HG03103 (cell line): ENCODE data around the gene SESN2.

Source experiments
- ATAC-seq: cut with Tn5 transposase; IDR thresholded peaks from one replicate; pipeline ENCODE4 v1.9.1; 2021; ENCODE audit warnings: low read depth; ENCODE audit not compliant: unreplicated experiment

SESN2 gene, protein sequence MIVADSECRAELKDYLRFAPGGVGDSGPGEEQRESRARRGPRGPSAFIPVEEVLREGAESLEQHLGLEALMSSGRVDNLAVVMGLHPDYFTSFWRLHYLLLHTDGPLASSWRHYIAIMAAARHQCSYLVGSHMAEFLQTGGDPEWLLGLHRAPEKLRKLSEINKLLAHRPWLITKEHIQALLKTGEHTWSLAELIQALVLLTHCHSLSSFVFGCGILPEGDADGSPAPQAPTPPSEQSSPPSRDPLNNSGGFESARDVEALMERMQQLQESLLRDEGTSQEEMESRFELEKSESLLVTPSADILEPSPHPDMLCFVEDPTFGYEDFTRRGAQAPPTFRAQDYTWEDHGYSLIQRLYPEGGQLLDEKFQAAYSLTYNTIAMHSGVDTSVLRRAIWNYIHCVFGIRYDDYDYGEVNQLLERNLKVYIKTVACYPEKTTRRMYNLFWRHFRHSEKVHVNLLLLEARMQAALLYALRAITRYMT

DNA sequence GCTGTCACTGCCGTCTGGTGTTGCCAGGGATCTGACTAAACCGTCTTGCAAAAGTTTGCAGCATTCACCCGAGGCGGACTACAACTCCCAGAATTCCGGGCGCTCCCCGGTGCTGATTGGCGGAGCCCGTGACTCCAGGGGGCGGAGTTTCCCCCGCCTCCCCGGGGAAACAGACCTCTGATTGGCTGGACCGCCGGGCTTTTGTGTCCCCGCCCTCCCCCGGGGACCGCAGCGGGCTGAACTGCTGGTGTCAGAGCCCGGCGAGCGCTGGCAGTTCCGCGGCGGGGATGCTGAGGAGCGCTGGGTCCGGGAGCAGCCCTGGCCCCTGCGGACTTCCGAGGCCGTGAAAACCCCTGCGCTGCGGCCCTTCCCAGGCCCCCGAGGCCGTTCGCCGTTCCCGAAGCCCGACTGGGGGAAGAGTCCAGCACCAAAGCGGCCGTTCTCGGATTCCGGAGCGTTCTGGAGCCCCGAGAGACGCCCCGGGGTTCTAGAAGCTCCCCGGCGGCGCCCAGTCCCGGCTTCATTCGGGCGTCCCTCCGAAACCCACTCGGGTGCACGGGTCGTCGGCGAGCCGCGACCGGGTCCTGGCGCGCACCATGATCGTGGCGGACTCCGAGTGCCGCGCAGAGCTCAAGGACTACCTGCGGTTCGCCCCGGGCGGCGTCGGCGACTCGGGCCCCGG lies at the start of gene SESN2:
Gene SESN2 (plus strand): TSS at position 267 of the 682 bp plus-strand sequence. CDS start 330 bp downstream, at position 597.
- peak; percentile 89 for ATAC-seq

DNA sequence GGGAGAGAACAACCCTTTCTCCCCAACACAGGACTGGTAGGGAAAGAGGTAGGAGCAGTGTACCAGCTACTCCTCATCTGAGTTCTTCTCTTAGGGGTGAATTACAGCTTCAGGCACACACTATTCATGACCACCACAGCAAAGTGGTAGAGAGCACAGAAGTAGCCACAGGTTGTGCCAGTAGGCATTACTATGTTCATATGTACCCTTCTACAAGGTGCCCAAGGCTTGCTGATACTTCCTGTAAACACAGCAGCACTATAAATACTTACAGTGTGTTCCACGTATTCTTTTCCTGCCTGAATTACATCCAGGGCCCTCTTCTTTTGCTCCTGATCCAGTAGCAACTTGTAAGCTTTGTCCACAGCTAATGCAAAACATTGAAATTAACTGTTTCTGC lies 49.6 kb upstream of the SESN2 start:
- no peak for ATAC-seq

DNA sequence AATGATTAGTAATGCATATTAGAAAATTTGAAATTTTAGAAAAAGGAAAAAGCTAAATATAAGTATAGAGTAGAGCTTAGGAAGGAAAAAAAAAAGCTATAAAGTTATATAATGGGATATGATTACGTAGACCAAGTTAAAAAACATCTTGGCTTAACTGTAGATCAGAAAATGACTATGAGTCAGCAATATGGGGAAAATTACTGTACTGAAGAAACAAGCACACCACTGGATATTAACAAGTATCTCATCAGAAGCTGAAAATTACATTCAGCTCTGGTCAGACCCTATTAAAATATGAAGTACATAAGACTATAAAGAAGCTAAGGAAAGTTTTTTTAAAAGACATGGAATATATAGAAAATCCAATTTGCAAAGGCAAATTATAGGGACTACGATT lies 46.0 kb upstream of the SESN2 start:
- ATAC-seq, result no peak

DNA sequence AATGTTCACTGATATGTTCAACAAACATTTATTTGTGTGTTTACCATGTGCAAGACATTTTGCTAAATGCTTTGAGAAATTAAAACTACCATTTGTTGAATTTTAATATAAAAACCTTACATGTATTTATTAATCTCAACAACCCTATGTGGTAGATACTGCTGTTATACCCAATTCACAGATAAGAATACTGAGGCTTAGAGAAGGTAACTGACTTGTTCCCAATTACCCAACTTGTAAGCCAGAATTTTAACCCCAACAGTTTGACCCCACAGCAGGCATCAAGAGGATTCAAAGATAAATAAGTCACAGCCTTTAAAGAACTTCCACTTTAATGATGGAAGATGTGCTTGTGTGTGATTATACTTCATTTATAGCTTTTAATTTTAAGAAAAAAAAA lies 30.2 kb upstream of the SESN2 start:
- no peak for ATAC-seq

DNA sequence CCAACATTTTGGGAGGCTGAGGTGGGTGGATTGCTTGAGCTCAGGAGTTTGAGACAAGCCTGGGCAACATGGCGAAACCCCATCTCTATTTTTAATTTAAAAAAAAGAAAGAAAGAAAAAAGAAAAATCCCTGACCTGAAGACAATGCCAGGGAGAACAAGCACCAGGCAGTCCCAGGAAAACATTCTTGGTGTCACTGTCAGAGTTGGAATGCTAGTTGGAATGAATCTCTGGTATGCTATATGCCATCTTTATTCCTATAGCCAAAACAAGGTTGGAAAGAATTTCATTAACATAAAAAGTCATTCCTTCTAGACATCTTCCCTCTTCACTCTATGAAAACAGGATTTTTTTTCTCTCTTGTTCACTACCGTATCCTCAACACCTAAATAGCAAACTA lies 29.3 kb upstream of the SESN2 start:
- ATAC-seq, result no peak

DNA sequence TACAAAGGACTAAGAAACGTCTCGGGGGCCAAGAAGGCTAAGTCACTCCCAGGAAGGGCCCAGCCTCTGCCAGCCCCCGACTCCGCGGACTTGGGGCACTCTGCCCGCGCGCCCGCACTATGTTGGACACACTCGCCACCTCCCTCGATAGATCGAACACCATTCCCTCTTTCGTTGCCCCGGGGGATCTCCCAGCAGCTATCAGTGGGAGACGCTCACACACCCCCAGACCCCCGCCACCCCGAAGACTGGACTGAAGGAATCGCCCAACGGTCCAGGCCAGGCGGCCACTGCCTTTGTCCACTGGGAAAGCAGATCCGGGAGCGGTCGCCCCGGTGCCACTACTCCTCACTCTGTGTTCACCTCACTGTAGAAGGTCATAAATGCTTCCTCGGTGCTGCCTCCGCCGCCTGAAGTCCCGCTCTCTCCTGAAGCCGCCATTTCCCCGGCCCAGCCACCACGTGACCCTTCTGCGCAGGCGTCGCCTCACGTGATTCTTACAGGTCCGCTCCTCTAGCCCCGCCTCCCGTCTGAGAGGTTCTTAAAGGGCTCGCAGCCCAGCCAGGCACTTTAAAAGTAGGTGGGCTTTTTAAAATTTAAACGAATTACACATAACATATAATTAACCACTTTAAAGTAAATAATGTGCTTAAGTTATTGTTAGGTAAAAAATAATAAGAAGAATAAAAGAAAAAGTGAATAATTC lies 26.6 kb upstream of the SESN2 start, which contains the start of gene DNAJC8:
Gene DNAJC8 (minus strand): TSS at position 472 of the 706 bp plus-strand sequence. CDS start 31 bp downstream, at position 441.
- ATAC-seq, result peak; percentile 57

DNA sequence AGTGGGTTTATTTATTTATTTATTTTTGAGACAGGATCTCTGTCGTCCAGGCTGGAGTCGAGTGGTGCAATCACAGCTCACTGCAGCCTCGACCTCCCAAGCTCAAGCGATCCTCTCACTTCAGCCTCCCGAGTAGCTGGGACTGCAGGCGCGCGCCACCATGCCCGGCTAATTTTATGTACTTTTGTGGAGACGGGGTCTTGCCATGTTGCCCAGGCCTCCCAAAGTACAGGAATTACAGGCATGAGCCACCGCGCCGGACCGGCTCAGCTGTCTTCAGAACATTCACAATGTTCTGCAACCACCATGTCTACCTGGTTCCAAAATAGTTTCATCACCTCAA lies 26.1 kb upstream of the SESN2 start:
- ATAC-seq, result no peak

DNA sequence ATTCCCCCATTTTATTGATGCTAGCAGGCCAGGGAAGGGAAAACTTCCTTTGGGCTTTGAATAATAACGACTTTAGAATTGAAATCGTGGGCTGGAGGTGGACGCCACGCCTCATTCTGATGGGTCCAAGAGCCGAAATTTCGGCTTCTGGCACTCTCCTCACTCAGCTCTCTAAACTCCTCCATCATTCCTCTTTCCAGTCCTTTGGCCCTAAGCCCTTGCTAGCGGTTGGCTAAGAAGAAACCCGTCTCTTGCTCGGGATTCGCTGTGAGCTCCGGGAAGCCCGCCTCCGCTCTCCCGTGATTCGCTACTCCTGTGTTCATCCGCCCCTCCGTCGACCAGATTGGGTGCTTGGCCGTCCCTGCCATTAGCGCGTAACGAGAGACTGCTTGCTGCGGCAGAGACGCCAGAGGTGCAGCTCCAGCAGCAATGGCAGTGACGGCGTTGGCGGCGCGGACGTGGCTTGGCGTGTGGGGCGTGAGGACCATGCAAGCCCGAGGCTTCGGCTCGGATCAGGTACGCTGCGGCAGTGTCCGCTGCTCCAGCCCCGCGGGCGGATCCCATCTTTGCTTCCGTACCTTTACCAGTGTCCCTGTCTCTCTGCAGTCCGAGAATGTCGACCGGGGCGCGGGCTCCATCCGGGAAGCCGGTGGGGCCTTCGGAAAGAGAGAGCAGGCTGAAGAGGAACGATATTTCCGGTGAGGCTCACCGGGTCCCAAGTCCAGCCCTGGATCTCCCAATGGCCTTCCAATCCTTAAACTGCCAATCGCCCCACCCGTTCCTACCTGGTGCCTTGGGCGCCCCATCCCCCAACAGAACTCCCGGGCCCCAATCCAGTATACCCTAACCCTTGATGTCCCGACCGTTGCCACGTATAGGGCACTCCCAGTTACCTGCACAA lies 23.3 kb upstream of the SESN2 start, which contains the start of gene ATP5IF1:
Gene ATP5IF1 (plus strand): TSS at position 370 of the 901 bp plus-strand sequence. CDS start 60 bp downstream, at position 430.
- ATAC-seq, result peak; percentile 75

DNA sequence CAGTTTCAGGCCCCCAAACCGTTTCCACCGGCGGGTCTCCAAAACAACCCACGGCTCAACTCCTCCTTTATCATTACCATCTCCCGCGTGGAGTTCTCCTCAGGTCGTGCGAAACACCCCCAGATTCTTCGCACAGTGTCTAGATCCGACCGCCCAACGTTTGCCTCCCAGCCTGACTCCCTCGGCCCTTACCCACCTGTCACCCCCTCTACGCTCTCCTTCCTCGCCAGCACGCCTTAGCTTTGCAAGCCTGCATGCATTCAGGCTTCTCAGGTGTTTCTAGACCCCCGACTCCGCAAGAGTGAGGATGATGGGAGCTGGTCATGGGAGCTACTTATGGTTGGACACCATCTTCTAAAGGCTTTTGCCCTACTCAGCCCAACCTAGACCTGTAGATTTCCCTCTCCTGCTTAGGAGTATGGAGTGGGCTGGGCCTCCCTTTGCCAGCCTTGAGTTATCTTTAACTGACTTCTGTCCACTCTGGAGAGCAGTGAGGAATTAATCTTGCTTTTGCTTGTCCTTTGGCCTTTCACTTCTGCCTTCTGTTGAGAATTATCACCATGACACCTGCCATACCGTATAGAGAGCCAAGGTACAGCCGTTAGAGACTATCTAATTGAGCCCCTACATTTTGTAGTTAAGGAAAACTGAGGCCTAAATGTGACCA lies 22.5 kb upstream of the SESN2 start:
- no peak for ATAC-seq

DNA sequence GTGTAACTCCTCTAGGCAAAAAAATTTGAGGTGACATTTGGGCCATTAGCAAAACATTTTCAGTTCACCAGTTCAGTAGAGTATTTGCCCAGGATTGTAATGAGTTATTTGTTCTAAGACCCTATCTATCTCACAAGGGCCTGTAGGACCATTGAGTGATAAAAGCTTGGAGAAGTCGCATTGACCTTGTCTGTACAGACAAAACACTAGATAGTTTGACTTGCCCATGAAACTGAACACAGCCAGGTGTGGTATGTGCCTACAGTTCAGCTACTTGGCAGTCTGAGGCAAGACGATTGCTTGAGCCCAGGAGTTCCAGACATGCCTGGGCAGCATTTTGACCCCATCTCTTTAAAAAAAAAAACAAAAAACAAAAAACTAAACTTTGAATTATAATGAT lies 20.3 kb upstream of the SESN2 start:
- no peak for ATAC-seq

DNA sequence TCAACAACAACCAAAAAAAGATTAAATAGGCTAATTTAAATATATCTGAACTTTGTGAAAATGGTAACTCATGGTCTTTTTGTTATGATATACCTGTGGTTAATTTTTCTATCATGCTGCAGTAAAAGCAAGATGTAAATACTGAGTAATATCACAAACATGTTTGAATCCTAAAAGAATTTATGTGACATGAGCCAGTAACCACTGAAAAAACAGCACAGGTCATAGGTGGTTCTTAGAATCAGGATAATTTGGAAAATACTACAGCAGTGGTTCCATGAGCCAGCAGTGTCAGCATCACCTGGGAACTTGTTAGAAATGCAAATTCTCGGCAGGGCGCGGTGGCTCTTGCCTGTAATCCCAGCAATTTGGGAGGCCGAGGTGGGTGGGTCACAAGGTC lies 19.3 kb upstream of the SESN2 start:
- no peak for ATAC-seq

DNA sequence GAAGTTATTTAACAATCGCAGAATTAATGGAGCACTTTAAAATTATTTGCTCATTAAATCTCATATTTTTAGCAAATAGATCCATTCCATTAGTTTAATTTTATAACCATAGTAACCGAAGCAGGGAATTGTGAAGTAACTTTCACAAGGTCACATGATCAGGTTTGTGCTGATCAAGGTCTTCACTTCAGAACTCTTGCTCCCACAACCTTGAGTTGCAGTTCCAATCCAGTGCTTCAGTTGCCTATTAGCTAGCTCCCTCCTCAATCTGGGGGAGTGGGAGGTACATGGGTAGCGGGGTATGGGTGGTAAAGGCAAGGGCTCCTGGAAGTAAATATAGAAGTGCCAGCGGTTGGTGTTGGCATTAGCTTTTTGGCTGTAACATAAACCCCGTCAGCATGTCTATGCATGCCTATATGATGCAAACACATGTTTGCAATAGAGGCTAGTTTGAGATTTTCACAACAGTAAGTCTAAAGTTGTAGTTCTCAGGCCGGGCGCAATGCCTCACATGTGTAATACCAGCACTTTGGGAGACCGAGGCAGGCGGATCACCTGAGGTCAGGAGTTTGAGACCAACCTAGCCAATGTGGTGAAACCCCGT lies 17.6 kb upstream of the SESN2 start:
- ATAC-seq, result no peak

DNA sequence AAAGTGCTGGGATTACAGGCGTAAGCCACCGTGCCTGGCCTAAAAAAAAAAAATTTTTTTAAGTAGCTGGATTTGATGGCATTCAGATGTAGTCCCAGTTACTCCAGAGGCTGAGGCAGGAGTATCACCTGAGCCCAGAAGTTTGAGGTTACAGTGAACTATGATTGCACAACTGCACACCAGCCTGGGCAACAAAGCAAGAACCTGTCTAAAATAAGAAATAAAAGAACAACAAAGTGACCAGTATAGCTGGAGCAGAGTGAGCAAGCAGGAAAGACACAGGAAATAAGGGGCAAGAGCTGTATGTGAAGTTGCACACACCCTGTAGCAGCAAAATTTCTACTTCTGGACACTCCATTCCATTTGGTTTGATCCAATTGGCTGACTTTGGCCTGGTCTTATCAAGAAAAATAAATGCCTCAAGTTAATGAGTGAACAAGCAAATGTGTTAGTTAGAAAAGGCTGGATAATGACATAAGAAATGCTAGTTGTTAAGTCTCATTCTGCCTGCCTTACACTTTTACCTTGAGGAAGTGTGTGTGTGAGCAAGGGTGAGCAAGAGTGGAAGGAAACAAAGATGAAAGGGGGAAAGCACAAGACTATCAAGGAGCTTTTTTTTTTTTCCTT lies 15.5 kb upstream of the SESN2 start:
- no peak for ATAC-seq

DNA sequence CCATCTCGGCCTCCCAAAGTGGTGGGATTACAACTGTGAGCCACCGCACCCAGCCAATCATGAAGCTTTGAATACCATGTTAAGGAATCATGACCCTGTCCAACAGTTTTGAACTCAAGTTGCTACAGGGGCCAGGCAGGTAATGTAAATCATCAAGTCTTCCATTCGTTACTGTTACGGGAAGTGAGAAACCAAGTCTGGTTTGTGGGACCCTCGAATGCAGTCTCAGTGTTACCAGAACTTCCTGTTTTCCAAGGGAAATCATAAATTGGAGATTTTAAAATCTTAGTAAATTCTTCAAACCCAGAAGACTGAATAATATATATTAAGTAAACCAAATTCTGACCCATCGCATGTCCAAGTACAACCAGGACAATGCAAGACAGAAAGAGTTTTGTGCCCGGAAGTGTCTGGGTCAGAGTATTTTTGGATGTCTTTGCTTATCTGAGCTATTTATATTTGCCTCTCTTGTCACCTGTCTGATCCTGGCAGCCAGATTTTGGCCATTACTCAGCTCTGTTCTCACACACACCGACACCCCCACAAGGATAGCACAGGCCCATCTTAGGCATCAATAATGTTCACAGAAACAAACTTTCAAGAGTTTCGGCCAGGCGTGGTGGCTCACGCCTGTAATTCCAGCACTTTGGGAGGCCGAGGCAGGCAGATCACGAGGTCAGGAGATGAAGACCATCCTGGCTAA lies 14.6 kb upstream of the SESN2 start:
- ATAC-seq, result no peak

DNA sequence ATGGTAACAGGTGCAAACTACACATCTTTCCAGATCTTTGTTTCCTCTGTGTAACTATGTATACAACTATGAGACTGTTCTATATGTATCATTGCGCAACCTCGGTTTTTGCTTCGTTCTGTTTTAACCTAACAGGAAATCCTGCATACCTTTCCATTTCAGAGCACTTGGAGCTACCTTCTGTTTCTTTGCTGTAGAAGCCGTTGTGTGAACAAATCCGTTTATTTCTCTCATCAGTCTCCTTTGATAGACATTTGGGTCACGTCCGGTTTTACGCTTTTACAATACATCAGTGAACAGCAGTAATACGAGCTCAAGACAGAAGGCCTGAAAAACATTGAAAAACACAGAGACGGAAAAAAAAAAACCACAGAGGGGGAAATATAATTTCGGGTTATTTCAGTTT lies 12.9 kb upstream of the SESN2 start:
- no peak for ATAC-seq

DNA sequence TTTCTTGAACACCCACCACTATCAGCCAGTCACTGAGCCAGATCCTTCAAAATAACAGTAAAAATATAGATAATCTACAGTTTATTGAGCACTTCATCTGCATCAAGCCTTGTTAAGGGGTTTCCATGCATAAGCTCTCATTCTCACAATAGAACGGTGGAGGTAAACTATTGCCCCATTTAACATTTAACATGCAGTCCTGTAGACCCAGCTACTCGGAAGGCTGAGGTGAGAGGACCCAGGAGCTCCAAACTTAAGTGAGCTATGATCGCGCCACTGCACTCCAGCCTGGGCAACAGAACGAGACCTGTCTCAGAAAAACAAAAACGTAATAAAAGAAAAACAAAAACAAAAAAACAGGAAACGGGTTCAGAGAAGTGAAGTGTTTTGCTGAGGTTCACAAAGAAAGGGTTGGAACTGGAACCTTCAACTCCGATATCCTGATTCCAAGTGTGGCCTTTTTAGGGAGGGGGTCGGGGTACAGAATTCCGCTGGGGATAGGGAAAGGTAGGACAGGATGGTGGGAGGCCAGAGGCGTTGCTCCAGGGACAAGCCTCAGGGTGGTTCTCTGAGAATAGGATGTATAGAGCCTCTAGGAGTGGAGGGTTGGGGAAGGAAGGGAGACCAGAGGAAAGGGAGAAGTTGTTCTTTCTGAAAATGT lies 11.6 kb upstream of the SESN2 start:
- no peak for ATAC-seq

DNA sequence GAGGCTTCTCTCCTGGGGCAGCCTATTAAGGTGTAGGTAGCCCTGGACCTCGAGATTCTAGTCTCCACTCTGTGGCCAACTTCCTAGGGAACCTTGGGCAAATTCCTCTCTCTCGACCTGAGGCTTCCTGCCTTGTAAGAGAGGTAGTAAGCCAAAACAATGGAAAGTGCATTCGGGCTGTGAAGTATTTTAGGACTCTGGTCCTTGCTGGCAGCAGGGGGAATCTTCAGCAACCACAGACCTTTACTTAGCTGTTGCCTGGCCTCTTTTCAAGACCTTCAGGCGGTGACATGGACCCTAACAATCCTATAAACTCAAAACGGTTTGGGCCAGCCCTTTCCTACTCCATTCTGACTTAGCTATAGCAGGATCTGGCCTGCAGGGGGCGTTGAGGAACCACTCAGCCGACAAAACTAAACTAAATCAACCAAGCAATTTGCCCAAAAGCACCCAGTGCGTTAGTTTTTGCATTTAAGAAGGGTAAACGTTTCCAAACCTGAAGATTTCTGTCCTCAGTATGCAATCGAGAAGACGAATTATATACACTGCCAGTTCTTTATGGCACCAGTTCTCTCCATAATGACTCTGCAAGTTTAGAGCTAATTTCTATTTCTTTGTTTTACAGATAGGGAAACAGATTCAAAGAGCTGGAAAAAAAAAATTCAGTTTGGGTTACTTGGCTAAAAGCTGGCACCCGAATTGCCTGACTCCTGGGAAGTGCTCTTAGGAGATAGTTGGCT lies 10.9 kb upstream of the SESN2 start:
- ATAC-seq, result no peak
